HepG2 (cell line): ENCODE measurements around the gene NOP14. TPM values are rescaled to one million over a fixed set of nuclear protein-coding genes. Genes with fewer than 3 reads are reported as not detected.

Experiments used
- DPF2 ChIP-seq: sonication (generic); formaldehyde crosslinking; IDR thresholded peaks from 2 replicates; pipeline ENCODE4 v1.4.0; 2020; ENCODE audit warnings: mild to moderate bottlenecking, low read depth, missing genetic modification reagents, borderline replicate concordance
- ETV5 ChIP-seq: IDR thresholded peaks from 2 replicates; pipeline ENCODE4 v1.6.1; 2018; ENCODE audit warnings: missing biosample characterization, missing genetic modification reagents, inconsistent platforms, borderline replicate concordance
- HMG20A ChIP-seq: IDR thresholded peaks from 2 replicates; pipeline ENCODE4 v1.6.1; 2016; ENCODE audit warnings: borderline replicate concordance
- JUNB ChIP-seq: sonication (generic); formaldehyde crosslinking; IDR thresholded peaks from 2 replicates; pipeline ENCODE4 v1.8.0; 2022; ENCODE audit warnings: missing genetic modification reagents, mild to moderate bottlenecking, borderline replicate concordance
- KAT2B ChIP-seq: fragments of 150-350 bp; IDR thresholded peaks from 2 replicates; pipeline ENCODE4 v1.6.1; 2014; ENCODE audit warnings: low read depth, low read length, borderline replicate concordance
- MXI1 ChIP-seq: IDR thresholded peaks from 3 replicates; pipeline ENCODE4 v1.6.1; 2012; ENCODE audit warnings: low read depth, low read length, inconsistent platforms, borderline replicate concordance
- NRL ChIP-seq: sonication (generic); formaldehyde crosslinking; IDR thresholded peaks from 2 replicates; pipeline ENCODE4 v1.5.0; 2020; ENCODE audit warnings: missing genetic modification reagents, mild to moderate bottlenecking, moderate library complexity, borderline replicate concordance
- RFXAP ChIP-seq: sonication (generic); formaldehyde crosslinking; IDR thresholded peaks from 2 replicates; pipeline ENCODE4 v1.4.0; 2020; ENCODE audit warnings: missing genetic modification reagents, borderline replicate concordance
- ZFX ChIP-seq: sonication (generic); formaldehyde crosslinking; IDR thresholded peaks from 2 replicates; pipeline ENCODE4 v1.4.0; 2020; ENCODE audit warnings: mild to moderate bottlenecking, low read depth, missing genetic modification reagents, moderate library complexity
- ZNF264 ChIP-seq: sonication (generic); formaldehyde crosslinking; IDR thresholded peaks from 2 replicates; pipeline ENCODE4 v1.4.0; 2020; ENCODE audit warnings: missing genetic modification reagents
- ZNF546 ChIP-seq: sonication (generic); formaldehyde crosslinking; conservative IDR thresholded peaks from 2 replicates; pipeline ENCODE4 v1.8.1; 2023; ENCODE audit warnings: mild to moderate bottlenecking, missing genetic modification reagents
- polyA plus RNA-seq, 8 experiments: library from polyadenylated mRNA; depleted of rRNA in 3 of 8; stranded (reverse) in 7 of 8; unstranded in 1 of 8; fragments of >200 nt; fragmentation: Illumina TruSeq in 4 of 8; extraction: Trizol in 4 of 8; gene quantifications; 2 replicates each; pipeline versions ENCODE4 v1.2.1 to v1.2.3, GENCODE V29; 2011 to 2016; ENCODE audit warnings: low read depth in 4 of 8, missing spikeins in 1 of 8, mixed read lengths in 1 of 8; ENCODE audit not compliant: insufficient read depth in 1 of 8
- total RNA-seq, 5 experiments: library from RNA; depleted of rRNA; stranded (reverse); fragments of >200 nt; fragmentation: Illumina TruSeq; extraction: Trizol; gene quantifications; 2 replicates each; pipeline ENCODE4 v1.2.3, GENCODE V29; 2016; ENCODE audit warnings: low read depth in 1 of 5
- TF ChIP-seq, protein P1 (sequence below): sonication (generic); formaldehyde crosslinking; IDR thresholded peaks from 2 replicates; pipeline ENCODE4 v1.5.0; 2020; ENCODE audit warnings: mild to moderate bottlenecking, missing genetic modification reagents, borderline replicate concordance
- TF ChIP-seq, protein P2 (sequence below): sonication (generic); IDR thresholded peaks from 2 replicates; pipeline ENCODE4 v1.6.1; 2016; ENCODE audit warnings: low read depth, borderline replicate concordance
- TF ChIP-seq, protein P3 (sequence below): sonication (generic); formaldehyde crosslinking; IDR thresholded peaks from 2 replicates; pipeline ENCODE4 v1.4.0; 2020; ENCODE audit warnings: low read depth, mild to moderate bottlenecking, missing genetic modification reagents
- TF ChIP-seq, protein P4 (sequence below): IDR thresholded peaks from 2 replicates; pipeline ENCODE4 v1.6.1; 2016; ENCODE audit warnings: missing genetic modification reagents, missing compliant biosample characterization
- TF ChIP-seq, protein P5 (sequence below), 2 experiments: IDR thresholded peaks; 2 replicates each; pipeline ENCODE4 v1.6.1; 2011 to 2012; ENCODE audit warnings: low read length in 2 of 2, borderline replicate concordance in 1 of 2, low read depth in 1 of 2, mild to moderate bottlenecking in 1 of 2, moderate library complexity in 1 of 2
- TF ChIP-seq, protein P6 (sequence below): IDR thresholded peaks from 2 replicates; pipeline ENCODE4 v1.6.1; 2018; ENCODE audit warnings: missing genetic modification reagents

Gene NOP14
- total and polyA plus RNA-seq, 2 of the 13 experiments (the other 11 are each of a cell fraction or from before 2014, with no cell fraction given) = 6.9 to 47.9 TPM

DNA sequence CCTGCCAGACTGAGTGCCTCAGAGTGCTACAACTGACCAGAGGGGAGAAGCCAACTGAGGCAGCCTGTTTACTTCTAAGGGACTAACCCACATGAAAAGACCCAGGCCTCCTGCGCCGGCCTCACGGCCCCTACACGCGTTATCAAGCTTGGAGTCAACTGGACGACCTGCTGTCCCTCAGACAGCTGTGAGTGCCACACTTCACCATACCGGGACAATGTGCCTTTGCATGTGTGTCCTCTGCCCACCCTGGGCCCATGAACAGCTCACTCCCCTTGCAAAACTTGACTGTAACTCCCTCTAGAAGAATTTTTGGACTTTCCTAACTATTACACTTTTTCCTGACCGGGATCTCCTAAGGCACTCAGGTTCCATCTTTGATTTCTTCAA, 1.8 kb downstream of the NOP14 start (continued):
- TF ChIP-seq, protein P1, sequence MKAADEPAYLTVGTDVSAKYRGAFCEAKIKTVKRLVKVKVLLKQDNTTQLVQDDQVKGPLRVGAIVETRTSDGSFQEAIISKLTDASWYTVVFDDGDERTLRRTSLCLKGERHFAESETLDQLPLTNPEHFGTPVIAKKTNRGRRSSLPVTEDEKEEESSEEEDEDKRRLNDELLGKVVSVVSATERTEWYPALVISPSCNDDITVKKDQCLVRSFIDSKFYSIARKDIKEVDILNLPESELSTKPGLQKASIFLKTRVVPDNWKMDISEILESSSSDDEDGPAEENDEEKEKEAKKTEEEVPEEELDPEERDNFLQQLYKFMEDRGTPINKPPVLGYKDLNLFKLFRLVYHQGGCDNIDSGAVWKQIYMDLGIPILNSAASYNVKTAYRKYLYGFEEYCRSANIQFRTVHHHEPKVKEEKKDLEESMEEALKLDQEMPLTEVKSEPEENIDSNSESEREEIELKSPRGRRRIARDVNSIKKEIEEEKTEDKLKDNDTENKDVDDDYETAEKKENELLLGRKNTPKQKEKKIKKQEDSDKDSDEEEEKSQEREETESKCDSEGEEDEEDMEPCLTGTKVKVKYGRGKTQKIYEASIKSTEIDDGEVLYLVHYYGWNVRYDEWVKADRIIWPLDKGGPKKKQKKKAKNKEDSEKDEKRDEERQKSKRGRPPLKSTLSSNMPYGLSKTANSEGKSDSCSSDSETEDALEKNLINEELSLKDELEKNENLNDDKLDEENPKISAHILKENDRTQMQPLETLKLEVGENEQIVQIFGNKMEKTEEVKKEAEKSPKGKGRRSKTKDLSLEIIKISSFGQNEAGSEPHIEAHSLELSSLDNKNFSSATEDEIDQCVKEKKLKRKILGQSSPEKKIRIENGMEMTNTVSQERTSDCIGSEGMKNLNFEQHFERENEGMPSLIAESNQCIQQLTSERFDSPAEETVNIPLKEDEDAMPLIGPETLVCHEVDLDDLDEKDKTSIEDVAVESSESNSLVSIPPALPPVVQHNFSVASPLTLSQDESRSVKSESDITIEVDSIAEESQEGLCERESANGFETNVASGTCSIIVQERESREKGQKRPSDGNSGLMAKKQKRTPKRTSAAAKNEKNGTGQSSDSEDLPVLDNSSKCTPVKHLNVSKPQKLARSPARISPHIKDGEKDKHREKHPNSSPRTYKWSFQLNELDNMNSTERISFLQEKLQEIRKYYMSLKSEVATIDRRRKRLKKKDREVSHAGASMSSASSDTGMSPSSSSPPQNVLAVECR (CRISPR knock-in tag) = peak; percentile 14; the same call in 1 of the 2 replicates
- TF ChIP-seq DPF2 (CRISPR knock-in tag) (no peak), MXI1 (0 out of 3 replicates have a peak, but pooled peaks have one; percentile 14), RFXAP (no peak), ZFX (peak; percentile 41; the same call in 1 of the 2 replicates), ZNF546 (CRISPR knock-in tag) (no peak), ETV5 (CRISPR knock-in tag) (no peak), ZNF264 (CRISPR knock-in tag) (no peak), NRL (CRISPR knock-in tag) (0 out of 2 replicates have a peak, but pooled peaks have one; percentile 46), KAT2B (no peak), JUNB (no peak), HMG20A (no peak)
- TF ChIP-seq, protein P2, sequence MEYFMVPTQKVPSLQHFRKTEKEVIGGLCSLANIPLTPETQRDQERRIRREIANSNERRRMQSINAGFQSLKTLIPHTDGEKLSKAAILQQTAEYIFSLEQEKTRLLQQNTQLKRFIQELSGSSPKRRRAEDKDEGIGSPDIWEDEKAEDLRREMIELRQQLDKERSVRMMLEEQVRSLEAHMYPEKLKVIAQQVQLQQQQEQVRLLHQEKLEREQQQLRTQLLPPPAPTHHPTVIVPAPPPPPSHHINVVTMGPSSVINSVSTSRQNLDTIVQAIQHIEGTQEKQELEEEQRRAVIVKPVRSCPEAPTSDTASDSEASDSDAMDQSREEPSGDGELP = peak; percentile 49; the same call in 1 of the 2 replicates
- TF ChIP-seq, protein P3, sequence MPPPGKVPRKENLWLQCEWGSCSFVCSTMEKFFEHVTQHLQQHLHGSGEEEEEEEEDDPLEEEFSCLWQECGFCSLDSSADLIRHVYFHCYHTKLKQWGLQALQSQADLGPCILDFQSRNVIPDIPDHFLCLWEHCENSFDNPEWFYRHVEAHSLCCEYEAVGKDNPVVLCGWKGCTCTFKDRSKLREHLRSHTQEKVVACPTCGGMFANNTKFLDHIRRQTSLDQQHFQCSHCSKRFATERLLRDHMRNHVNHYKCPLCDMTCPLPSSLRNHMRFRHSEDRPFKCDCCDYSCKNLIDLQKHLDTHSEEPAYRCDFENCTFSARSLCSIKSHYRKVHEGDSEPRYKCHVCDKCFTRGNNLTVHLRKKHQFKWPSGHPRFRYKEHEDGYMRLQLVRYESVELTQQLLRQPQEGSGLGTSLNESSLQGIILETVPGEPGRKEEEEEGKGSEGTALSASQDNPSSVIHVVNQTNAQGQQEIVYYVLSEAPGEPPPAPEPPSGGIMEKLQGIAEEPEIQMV (CRISPR knock-in tag) = no peak
- TF ChIP-seq, protein P4, sequence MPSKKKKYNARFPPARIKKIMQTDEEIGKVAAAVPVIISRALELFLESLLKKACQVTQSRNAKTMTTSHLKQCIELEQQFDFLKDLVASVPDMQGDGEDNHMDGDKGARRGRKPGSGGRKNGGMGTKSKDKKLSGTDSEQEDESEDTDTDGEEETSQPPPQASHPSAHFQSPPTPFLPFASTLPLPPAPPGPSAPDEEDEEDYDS (CRISPR knock-in tag) = 0 out of 2 replicates have a peak, but pooled peaks have one; percentile 15
- TF ChIP-seq, protein P5, sequence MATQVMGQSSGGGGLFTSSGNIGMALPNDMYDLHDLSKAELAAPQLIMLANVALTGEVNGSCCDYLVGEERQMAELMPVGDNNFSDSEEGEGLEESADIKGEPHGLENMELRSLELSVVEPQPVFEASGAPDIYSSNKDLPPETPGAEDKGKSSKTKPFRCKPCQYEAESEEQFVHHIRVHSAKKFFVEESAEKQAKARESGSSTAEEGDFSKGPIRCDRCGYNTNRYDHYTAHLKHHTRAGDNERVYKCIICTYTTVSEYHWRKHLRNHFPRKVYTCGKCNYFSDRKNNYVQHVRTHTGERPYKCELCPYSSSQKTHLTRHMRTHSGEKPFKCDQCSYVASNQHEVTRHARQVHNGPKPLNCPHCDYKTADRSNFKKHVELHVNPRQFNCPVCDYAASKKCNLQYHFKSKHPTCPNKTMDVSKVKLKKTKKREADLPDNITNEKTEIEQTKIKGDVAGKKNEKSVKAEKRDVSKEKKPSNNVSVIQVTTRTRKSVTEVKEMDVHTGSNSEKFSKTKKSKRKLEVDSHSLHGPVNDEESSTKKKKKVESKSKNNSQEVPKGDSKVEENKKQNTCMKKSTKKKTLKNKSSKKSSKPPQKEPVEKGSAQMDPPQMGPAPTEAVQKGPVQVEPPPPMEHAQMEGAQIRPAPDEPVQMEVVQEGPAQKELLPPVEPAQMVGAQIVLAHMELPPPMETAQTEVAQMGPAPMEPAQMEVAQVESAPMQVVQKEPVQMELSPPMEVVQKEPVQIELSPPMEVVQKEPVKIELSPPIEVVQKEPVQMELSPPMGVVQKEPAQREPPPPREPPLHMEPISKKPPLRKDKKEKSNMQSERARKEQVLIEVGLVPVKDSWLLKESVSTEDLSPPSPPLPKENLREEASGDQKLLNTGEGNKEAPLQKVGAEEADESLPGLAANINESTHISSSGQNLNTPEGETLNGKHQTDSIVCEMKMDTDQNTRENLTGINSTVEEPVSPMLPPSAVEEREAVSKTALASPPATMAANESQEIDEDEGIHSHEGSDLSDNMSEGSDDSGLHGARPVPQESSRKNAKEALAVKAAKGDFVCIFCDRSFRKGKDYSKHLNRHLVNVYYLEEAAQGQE (IDR thresholded peaks at IDR 0.05; ENCODE audit: borderline replicate concordance in 1 of 2, low read depth in 1 of 2, low read length in 2 of 2) = no peak
- TF ChIP-seq, protein P6, sequence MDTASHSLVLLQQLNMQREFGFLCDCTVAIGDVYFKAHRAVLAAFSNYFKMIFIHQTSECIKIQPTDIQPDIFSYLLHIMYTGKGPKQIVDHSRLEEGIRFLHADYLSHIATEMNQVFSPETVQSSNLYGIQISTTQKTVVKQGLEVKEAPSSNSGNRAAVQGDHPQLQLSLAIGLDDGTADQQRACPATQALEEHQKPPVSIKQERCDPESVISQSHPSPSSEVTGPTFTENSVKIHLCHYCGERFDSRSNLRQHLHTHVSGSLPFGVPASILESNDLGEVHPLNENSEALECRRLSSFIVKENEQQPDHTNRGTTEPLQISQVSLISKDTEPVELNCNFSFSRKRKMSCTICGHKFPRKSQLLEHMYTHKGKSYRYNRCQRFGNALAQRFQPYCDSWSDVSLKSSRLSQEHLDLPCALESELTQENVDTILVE (CRISPR knock-in tag) = no peak
